HEK293 (cell line): Measurements from ENCODE around the gene FOXO6.

Source experiments
- CTCF ChIA-PET: fragments of 350-600 bp; formaldehyde crosslinking; extraction: SDS; loops from one replicate; lab custom pipeline; 2021; ENCODE audit warnings: antibody characterized with exemption; lab: Yijun Ruan, JAX
- POLR2A ChIA-PET: fragments of 300-600 bp; formaldehyde crosslinking; extraction: SDS; loops from one replicate; lab custom pipeline; 2020; ENCODE audit warnings: antibody characterized with exemption, inconsistent platforms; lab: Yijun Ruan, JAX
- H3K27ac ChIP-seq: fragments of 200-500 bp; sonication (Bioruptor generic); 2 replicates; pipeline ENCODE4 v1.5.1; 2014; ENCODE audit warnings: low read depth, low read length, control low read depth, inconsistent platforms; ENCODE audit errors: extremely low read depth
- H3K36me3 ChIP-seq, 2 experiments: fragments of 200-500 bp in 1 of 2; sonication (Bioruptor generic) in 1 of 2; 1 replicate in 1 of 2; 2 replicates in 1 of 2; pipeline ENCODE4 v1.5.1; 2014 to 2017; ENCODE audit warnings: inconsistent platforms in 2 of 2, low read length in 2 of 2; ENCODE audit not compliant: control insufficient read depth in 2 of 2, insufficient read depth in 1 of 2
- H3K4me1 ChIP-seq: fragments of 200-500 bp; sonication (Bioruptor generic); 2 replicates; pipeline ENCODE4 v1.5.1; 2014; ENCODE audit warnings: mild to moderate bottlenecking, low read length, inconsistent platforms; ENCODE audit not compliant: control insufficient read depth, insufficient read depth
- H3K4me3 ChIP-seq: 2 replicates; pipeline ENCODE4 v1.5.1; 2011; ENCODE audit warnings: low read depth, mild to moderate bottlenecking, control low read depth, low read length, moderate library complexity
- H3K9me3 ChIP-seq: fragments of 200-500 bp; sonication (Bioruptor generic); 2 replicates; pipeline ENCODE4 v1.5.1; 2014; ENCODE audit warnings: low read depth, low read length, inconsistent platforms; ENCODE audit not compliant: control insufficient read depth, insufficient read depth
- BCL11B ChIP-seq: fragments of 450-650 bp; formaldehyde crosslinking; IDR thresholded peaks from 2 replicates; pipeline ENCODE4 v1.5.1; 2016; ENCODE audit warnings: low read depth, missing biosample characterization, missing genetic modification characterization
- HOXA7 ChIP-seq: sonication (generic); formaldehyde crosslinking; IDR thresholded peaks from 2 replicates; pipeline ENCODE4 v1.8.1; 2022; ENCODE audit warnings: missing genetic modification reagents, borderline replicate concordance
- KLF8 ChIP-seq: fragments of 450-650 bp; formaldehyde crosslinking; IDR thresholded peaks from 2 replicates; pipeline ENCODE4 v1.5.1; 2016; ENCODE audit warnings: missing biosample characterization, missing genetic modification characterization
- PBX3 ChIP-seq: sonication (generic); formaldehyde crosslinking; IDR thresholded peaks from 2 replicates; pipeline ENCODE4 v1.8.1; 2022; ENCODE audit warnings: mild to moderate bottlenecking, moderate library complexity, missing genetic modification reagents
- PRDM10 ChIP-seq: fragments of 450-650 bp; formaldehyde crosslinking; IDR thresholded peaks from 2 replicates; pipeline ENCODE4 v1.5.1; 2016; ENCODE audit warnings: missing biosample characterization, missing genetic modification characterization
- ZBTB1 ChIP-seq: fragments of 450-650 bp; formaldehyde crosslinking; IDR thresholded peaks from 2 replicates; pipeline ENCODE4 v1.5.1; 2016; ENCODE audit warnings: missing biosample characterization, missing genetic modification characterization
- ZFP41 ChIP-seq: fragments of 450-650 bp; formaldehyde crosslinking; IDR thresholded peaks from 2 replicates; pipeline ENCODE4 v1.5.1; 2016; ENCODE audit warnings: missing biosample characterization, missing genetic modification characterization, borderline replicate concordance
- ZNF112 ChIP-seq: fragments of 450-650 bp; formaldehyde crosslinking; IDR thresholded peaks from 2 replicates; pipeline ENCODE4 v1.5.0; 2017; ENCODE audit warnings: missing biosample characterization, missing genetic modification characterization
- ZNF155 ChIP-seq: fragments of 450-650 bp; formaldehyde crosslinking; IDR thresholded peaks from 2 replicates; pipeline ENCODE4 v1.5.1; 2016; ENCODE audit warnings: missing biosample characterization, missing genetic modification characterization
- ZNF221 ChIP-seq: fragments of 450-650 bp; formaldehyde crosslinking; IDR thresholded peaks from 2 replicates; pipeline ENCODE4 v1.5.1; 2017; ENCODE audit warnings: missing biosample characterization, missing genetic modification characterization, borderline replicate concordance
- ZNF266 ChIP-seq: fragments of 450-650 bp; formaldehyde crosslinking; IDR thresholded peaks from 2 replicates; pipeline ENCODE4 v1.5.1; 2016; ENCODE audit warnings: missing biosample characterization, missing genetic modification characterization, low read depth
- ZNF274 ChIP-seq, 2 experiments: fragments of 200-500 bp in 1 of 2; fragments of 450-650 bp in 1 of 2; sonication (Bioruptor generic) in 1 of 2; formaldehyde crosslinking in 1 of 2; IDR thresholded peaks; 2 replicates each; pipeline versions ENCODE4 v1.5.1 to v1.6.1; 2014 to 2016; ENCODE audit warnings: borderline replicate concordance in 1 of 2, inconsistent platforms in 1 of 2, low read length in 1 of 2, missing biosample characterization in 1 of 2, missing genetic modification characterization in 1 of 2
- ZNF280D ChIP-seq: fragments of 450-650 bp; formaldehyde crosslinking; IDR thresholded peaks from 2 replicates; pipeline ENCODE4 v1.5.1; 2016; ENCODE audit warnings: missing biosample characterization, missing genetic modification characterization
- ZNF394 ChIP-seq: fragments of 450-650 bp; formaldehyde crosslinking; IDR thresholded peaks from 2 replicates; pipeline ENCODE4 v1.5.1; 2016; ENCODE audit warnings: missing biosample characterization, missing genetic modification characterization, mild to moderate bottlenecking, moderate library complexity, borderline replicate concordance
- ZNF433 ChIP-seq: fragments of 450-650 bp; formaldehyde crosslinking; IDR thresholded peaks from 2 replicates; pipeline ENCODE4 v1.5.1; 2016; ENCODE audit warnings: missing biosample characterization, missing genetic modification characterization, low read depth
- ZNF48 ChIP-seq: fragments of 450-650 bp; formaldehyde crosslinking; IDR thresholded peaks from 2 replicates; pipeline ENCODE4 v1.5.1; 2016; ENCODE audit warnings: missing biosample characterization, missing genetic modification characterization
- ZNF514 ChIP-seq: fragments of 450-650 bp; formaldehyde crosslinking; IDR thresholded peaks from 2 replicates; pipeline ENCODE4 v1.5.1; 2016; ENCODE audit warnings: missing biosample characterization, missing genetic modification characterization
- ZNF544 ChIP-seq: fragments of 450-650 bp; formaldehyde crosslinking; IDR thresholded peaks from 2 replicates; pipeline ENCODE4 v1.5.0; 2017; ENCODE audit warnings: missing biosample characterization, missing genetic modification characterization
- ZNF645 ChIP-seq: fragments of 450-650 bp; formaldehyde crosslinking; IDR thresholded peaks from 2 replicates; pipeline ENCODE4; 2016; ENCODE audit warnings: missing biosample characterization, missing genetic modification characterization
- ZNF747 ChIP-seq: fragments of 450-650 bp; formaldehyde crosslinking; IDR thresholded peaks from 2 replicates; pipeline ENCODE4 v1.5.1; 2016; ENCODE audit warnings: missing biosample characterization, missing genetic modification characterization
- ZNF768 ChIP-seq: fragments of 450-650 bp; formaldehyde crosslinking; IDR thresholded peaks from 2 replicates; pipeline ENCODE4 v1.5.1; 2018; ENCODE audit warnings: missing biosample characterization, mild to moderate bottlenecking, missing genetic modification characterization
- TF ChIP-seq, protein P1 (sequence below): fragments of 450-650 bp; formaldehyde crosslinking; optimal IDR thresholded peaks from 2 replicates; pipeline ENCODE3; 2016; ENCODE audit warnings: missing biosample characterization, mild to moderate bottlenecking, missing genetic modification characterization

FOXO6 gene

GRCh38 chr1:41416552-41417334 lies 55.5 kb downstream of the FOXO6 start (continued):
- TF ChIP-seq PRDM10 (tag by site-specific recombination) (no peak), ZFP41 (no peak), ZNF768 (tag by site-specific recombination) (no peak), BCL11B (tag by site-specific recombination) (no peak), HOXA7 (no peak), ZNF48 (tag by site-specific recombination) (no peak), ZNF155 (tag by site-specific recombination) (no peak), ZNF221 (tag by site-specific recombination) (no peak), ZNF280D (tag by site-specific recombination) (0 out of 2 replicates have a peak, but pooled peaks have one; percentile 13), ZNF266 (no peak)

GRCh38 chr1:41417335-41417682 lies 56.1 kb downstream of the FOXO6 start:
- Histone ChIP-seq H3K9me3 (no peaks in the 10 kb centered on the region), H3K4me1 (no peaks in the 10 kb centered on the region), H3K36me3 (no peaks in the 10 kb centered on the region), H3K4me3 (no peak overlapping the region)
- ChIA-PET CTCF (interaction anchor here (0.5 to 7.8 kb wide), 37 partner anchors 13 to 173 kb away, joined by 3 to 77 read pairs (median 4); partner anchors contain the start of gene FOXO6), POLR2A (interaction anchor here (1.8 kb wide), 1 partner anchor 15 kb away, joined by 6 read pairs; no protein-coding TSS in a partner anchor)
- no peak for TF ChIP-seq ZNF394 (tag by site-specific recombination)
- TF ChIP-seq, protein P1, sequence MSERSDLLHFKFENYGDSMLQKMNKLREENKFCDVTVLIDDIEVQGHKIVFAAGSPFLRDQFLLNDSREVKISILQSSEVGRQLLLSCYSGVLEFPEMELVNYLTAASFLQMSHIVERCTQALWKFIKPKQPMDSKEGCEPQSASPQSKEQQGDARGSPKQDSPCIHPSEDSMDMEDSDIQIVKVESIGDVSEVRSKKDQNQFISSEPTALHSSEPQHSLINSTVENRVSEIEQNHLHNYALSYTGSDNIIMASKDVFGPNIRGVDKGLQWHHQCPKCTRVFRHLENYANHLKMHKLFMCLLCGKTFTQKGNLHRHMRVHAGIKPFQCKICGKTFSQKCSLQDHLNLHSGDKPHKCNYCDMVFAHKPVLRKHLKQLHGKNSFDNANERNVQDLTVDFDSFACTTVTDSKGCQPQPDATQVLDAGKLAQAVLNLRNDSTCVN (tag by site-specific recombination) = peak; percentile 12
- TF ChIP-seq BCL11B (tag by site-specific recombination) = peak; percentile 24; the same call in 1 of the 2 replicates
- TF ChIP-seq ZBTB1 (tag by site-specific recombination) = no peak
- TF ChIP-seq KLF8 (tag by site-specific recombination) = no peak
- TF ChIP-seq, all 188 proteins: peak for 2
- H3K27ac ChIP-seq = no peak overlapping the region

GRCh38 chr1:41417746-41418145 lies 56.5 kb downstream of the FOXO6 start:
- no peak overlapping the region for H3K4me3 ChIP-seq
- POLR2A ChIA-PET = interaction anchor here (1.8 kb wide), 1 partner anchor 15 kb away, joined by 6 read pairs; no protein-coding TSS in a partner anchor
- H3K4me1 ChIP-seq = no peaks in the 10 kb centered on the region
- no peaks in the 10 kb centered on the region for H3K9me3 ChIP-seq
- H3K27ac ChIP-seq = no peak overlapping the region
- H3K36me3 ChIP-seq = no peaks in the 10 kb centered on the region
- CTCF ChIA-PET = interaction anchor here (0.5 to 7.8 kb wide), 38 partner anchors 8 to 174 kb away, joined by 3 to 77 read pairs (median 4); partner anchors contain the start of gene FOXO6
- TF ChIP-seq ZNF544 (tag by site-specific recombination) (no peak), PBX3 (CRISPR knock-in tag) (no peak), ZNF112 (tag by site-specific recombination) (no peak), ZNF274 (IDR thresholded peaks at IDR 0.05; ENCODE audit: low read length) (no peak), ZNF274 (tag by site-specific recombination; IDR thresholded peaks at IDR 0.05; ENCODE audit: borderline replicate concordance) (no peak), ZNF514 (tag by site-specific recombination) (no peak), ZNF747 (tag by site-specific recombination) (no peak), ZNF433 (tag by site-specific recombination) (no peak), ZNF645 (no peak)
